Neural crest cell (in vitro differentiated cells): ENCODE measurements around the gene TIMM23. TPM values are rescaled to one million over a fixed set of nuclear protein-coding genes. Genes with fewer than 3 reads are reported as not detected.
A peak's percentile ranks its signal among the peaks of the same experiment; 100 is the strongest.

Experiments
- DNase-seq: peaks from one replicate; pipeline ENCODE4 v3.0.0; 2021; ENCODE audit warnings: low read depth, mixed read lengths, low spot score
- H3K27ac Mint-ChIP-seq: one replicate; pipeline ENCODE4 v1.8.0; 2021; ENCODE audit warnings: mild to moderate bottlenecking, mixed read lengths; ENCODE audit not compliant: unreplicated experiment
- H3K27me3 Mint-ChIP-seq: 2 replicates; pipeline ENCODE4 v1.8.0; 2021; ENCODE audit warnings: low read depth, mild to moderate bottlenecking, mixed read lengths
- H3K36me3 Mint-ChIP-seq: 2 replicates; pipeline ENCODE4 v1.8.0; 2021; ENCODE audit warnings: low read depth, mild to moderate bottlenecking, mixed read lengths
- H3K4me1 Mint-ChIP-seq: 2 replicates; pipeline ENCODE4 v1.8.0; 2021; ENCODE audit warnings: mixed read lengths
- H3K4me3 Mint-ChIP-seq: one replicate; pipeline ENCODE4 v1.8.0; 2021; ENCODE audit warnings: mild to moderate bottlenecking, mixed read lengths
- H3K9me3 Mint-ChIP-seq: 2 replicates; pipeline ENCODE4 v1.8.0; 2021; ENCODE audit warnings: mixed read lengths
- total RNA-seq: library from RNA; stranded (reverse); gene quantifications from 2 replicates; pipeline ENCODE4 v1.2.1, GENCODE V29; 2021
- TF ChIP-seq, protein P1 (sequence below): fragments of 200-600 bp; sonication (generic); conservative IDR thresholded peaks from 2 replicates; pipeline ENCODE4 v1.5.0; 2021; ENCODE audit warnings: antibody characterized with exemption, mild to moderate bottlenecking

Gene TIMM23
- total RNA-seq, 1 donor from 2014 or later, result 73.9 TPM

DNA sequence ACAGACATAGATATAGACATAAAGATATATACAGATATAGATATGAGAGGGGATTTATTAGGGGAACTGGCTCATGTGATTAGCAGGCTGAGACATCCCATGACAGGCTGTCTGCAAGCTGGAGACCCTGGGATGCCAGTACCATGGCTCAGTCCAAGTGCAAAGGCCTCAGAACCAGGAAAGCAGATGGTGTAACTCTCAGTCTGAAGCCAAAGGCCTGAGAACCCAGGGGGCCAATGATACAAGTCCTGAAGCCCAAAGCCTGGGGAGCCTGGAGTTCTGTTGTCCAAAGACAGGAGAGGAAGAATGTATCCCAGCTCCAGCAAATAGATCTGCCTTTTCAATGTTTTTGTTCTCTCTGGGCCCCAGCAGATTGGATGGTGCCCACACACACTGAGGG lies 52.7 kb downstream of the TIMM23 start:
- Mint-ChIP-seq H3K4me1 (peaks cover 51% of the 10 kb centered on the region), H3K9me3 (no peaks in the 10 kb centered on the region), H3K27me3 (no peaks in the 10 kb centered on the region), H3K4me3 (no peak overlapping the region), H3K36me3 (no peaks in the 10 kb centered on the region), H3K27ac (no peak overlapping the region)
- no peak for DNase-seq
- TF ChIP-seq, protein P1, sequence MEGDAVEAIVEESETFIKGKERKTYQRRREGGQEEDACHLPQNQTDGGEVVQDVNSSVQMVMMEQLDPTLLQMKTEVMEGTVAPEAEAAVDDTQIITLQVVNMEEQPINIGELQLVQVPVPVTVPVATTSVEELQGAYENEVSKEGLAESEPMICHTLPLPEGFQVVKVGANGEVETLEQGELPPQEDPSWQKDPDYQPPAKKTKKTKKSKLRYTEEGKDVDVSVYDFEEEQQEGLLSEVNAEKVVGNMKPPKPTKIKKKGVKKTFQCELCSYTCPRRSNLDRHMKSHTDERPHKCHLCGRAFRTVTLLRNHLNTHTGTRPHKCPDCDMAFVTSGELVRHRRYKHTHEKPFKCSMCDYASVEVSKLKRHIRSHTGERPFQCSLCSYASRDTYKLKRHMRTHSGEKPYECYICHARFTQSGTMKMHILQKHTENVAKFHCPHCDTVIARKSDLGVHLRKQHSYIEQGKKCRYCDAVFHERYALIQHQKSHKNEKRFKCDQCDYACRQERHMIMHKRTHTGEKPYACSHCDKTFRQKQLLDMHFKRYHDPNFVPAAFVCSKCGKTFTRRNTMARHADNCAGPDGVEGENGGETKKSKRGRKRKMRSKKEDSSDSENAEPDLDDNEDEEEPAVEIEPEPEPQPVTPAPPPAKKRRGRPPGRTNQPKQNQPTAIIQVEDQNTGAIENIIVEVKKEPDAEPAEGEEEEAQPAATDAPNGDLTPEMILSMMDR, result no peak

DNA sequence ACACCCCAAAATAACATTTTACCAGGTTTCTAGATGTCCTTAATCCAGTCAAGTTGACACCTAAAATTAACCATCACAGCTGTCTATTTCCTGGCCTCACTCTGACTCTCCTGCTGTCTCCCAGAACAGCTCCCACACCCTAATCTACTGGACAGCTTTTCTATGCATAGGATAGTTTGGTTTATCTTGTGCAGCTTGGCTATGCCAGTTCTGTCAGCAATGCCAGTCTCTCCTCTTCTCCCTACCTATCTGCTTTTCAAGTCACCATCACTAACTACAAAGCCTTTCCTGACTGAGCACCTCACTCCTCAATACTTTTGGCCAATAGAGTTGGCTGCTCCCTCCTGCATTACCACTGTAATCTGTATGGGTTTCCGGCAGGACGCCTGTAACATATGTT lies 53.1 kb downstream of the TIMM23 start:
- no peak overlapping the region for H3K27ac Mint-ChIP-seq
- DNase-seq, result no peak
- H3K27me3 Mint-ChIP-seq, result no peaks in the 10 kb centered on the region
- peaks cover 51% of the 10 kb centered on the region for H3K4me1 Mint-ChIP-seq
- H3K4me3 Mint-ChIP-seq, result no peak overlapping the region
- TF ChIP-seq, protein P1, result no peak
- no peaks in the 10 kb centered on the region for H3K9me3 Mint-ChIP-seq
- H3K36me3 Mint-ChIP-seq, result no peaks in the 10 kb centered on the region

DNA sequence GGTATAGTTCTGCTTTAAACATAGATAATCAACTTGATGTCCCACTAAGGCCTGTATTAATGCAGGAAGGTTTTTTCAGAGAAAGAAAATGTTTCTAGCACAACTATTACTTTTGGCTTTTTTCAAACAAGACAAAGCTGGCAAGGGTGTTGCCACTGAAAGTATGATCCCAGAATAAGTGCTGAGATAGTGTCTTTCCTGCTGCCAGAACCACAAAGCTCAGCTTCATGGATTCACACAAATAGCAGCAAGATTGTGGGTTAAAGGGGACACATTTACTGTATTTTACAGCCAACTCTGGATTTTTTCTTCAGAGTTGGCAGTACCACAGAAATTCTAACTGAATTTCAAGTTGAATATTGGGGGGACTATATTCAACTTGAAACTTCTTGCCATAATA lies 53.8 kb downstream of the TIMM23 start:
- Mint-ChIP-seq H3K27ac (no peak overlapping the region), H3K36me3 (no peaks in the 10 kb centered on the region), H3K4me1 (peaks cover 56% of the 10 kb centered on the region), H3K9me3 (peaks cover 3% of the 10 kb centered on the region), H3K4me3 (no peak overlapping the region), H3K27me3 (no peaks in the 10 kb centered on the region)
- TF ChIP-seq, protein P1, result no peak
- DNase-seq, result no peak

DNA sequence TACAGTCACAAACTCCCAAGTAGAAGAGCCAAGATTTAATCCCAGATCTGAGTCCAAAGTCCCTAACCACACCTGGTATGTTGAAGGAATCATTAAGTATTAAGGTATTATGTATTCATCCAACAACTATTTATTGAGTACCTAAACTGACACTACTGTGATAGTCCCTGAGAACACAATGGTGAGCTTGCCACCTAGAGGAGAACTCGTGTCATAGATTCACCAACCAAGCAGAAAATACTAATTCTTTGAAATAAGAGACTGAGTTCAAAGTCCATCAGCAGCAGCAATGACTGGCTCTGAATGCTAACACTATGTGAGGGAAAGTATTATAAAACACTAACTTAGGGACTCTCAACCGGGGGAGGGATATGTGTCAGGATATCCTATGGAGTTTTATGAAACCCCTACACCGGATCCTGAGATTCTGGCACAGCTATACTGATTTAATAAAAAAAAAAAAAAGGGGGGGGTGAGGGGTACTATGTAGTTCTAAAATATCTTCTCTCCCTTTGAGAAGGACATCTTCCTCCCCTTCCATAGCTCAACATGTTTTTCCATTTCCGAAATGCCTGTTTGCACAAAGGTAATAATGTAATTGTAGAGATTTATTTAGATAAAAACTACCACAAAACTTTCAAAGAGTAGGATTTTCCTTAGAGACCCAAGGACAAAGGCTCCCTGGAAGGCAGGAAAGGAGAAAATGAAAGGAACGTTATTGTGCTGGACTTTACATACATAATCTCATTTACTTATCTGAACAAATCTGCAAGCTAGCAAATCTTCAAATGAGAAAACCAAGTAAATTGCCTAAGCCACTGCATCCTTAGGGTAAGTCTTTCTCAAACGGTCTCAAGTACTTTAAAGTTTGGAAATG lies 56.5 kb downstream of the TIMM23 start:
- TF ChIP-seq, protein P1, result peak; percentile 78
- H3K4me1 Mint-ChIP-seq, result peaks cover 41% of the 10 kb centered on the region
- no peak overlapping the region for H3K27ac Mint-ChIP-seq
- peaks cover 3% of the 10 kb centered on the region for H3K9me3 Mint-ChIP-seq
- H3K36me3 Mint-ChIP-seq, result no peaks in the 10 kb centered on the region
- no peak for DNase-seq
- H3K4me3 Mint-ChIP-seq, result peak overlapping the region; percentile 94
- no peaks in the 10 kb centered on the region for H3K27me3 Mint-ChIP-seq

DNA sequence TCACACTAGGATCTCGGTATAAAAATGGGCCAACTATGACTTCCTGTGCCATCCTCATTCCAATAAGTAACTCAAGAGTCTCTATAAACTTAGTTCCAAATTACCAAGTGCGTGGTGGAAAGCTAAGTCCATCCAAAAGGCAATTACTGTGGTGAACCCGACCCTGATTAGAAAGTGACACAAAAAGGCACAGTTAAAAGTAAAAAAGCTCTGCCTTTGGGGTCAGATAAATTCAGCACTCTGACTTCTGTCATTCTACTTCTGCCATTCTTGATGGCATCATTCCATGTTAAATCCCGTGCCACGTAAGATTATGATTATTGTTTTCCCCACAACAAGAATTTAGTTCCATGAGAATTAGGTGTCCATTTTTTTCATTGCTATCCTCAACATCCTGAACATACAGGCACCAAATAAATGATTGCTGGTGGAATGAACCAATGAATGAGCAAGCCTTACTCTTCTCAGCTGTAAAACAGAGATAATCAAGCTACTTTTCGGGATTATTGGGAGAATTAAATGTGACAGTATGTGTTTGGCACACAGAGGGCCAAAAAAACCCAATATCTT lies 57.3 kb downstream of the TIMM23 start:
- Mint-ChIP-seq H3K27ac (peak overlapping the region; percentile 98), H3K9me3 (peaks cover 3% of the 10 kb centered on the region), H3K4me3 (peak overlapping the region; percentile 94), H3K4me1 (peaks cover 34% of the 10 kb centered on the region), H3K36me3 (no peaks in the 10 kb centered on the region), H3K27me3 (no peaks in the 10 kb centered on the region)
- TF ChIP-seq, protein P1, result no peak
- no peak for DNase-seq
